PFSK-1 (cell line): ENCODE measurements around the gene STXBP5.

Experiments used
- FOXP2 ChIP-seq: optimal IDR thresholded peaks from 2 replicates; pipeline ENCODE3; 2011; ENCODE audit warnings: borderline replicate concordance, control low read depth, inconsistent platforms; ENCODE audit not compliant: insufficient read depth; ENCODE audit errors: extremely low read length, extremely low read depth
- POLR2AphosphoS5 ChIP-seq: IDR thresholded peaks from 2 replicates; pipeline ENCODE4 v1.6.1; 2012; ENCODE audit warnings: low read depth, mild to moderate bottlenecking, control low read depth, low read length, moderate library complexity
- REST ChIP-seq, 2 experiments: IDR thresholded peaks; 2 replicates each; pipeline versions ENCODE4 v1.6.1 to v1.8.0; 2011 to 2012; ENCODE audit warnings: low read depth in 2 of 2, low read length in 2 of 2, control low read depth in 1 of 2, inconsistent platforms in 1 of 2, mild to moderate bottlenecking in 1 of 2, moderate library complexity in 1 of 2; ENCODE audit not compliant: insufficient read depth in 1 of 2
- SIN3A ChIP-seq: IDR thresholded peaks from 2 replicates; pipeline ENCODE4 v1.6.1; 2012; ENCODE audit warnings: mild to moderate bottlenecking, low read length, moderate library complexity, borderline replicate concordance; ENCODE audit not compliant: insufficient read depth
- TAF1 ChIP-seq: IDR thresholded peaks from 2 replicates; pipeline ENCODE4 v1.6.1; 2012; ENCODE audit warnings: low read length, control low read depth, borderline replicate concordance; ENCODE audit not compliant: insufficient read depth

Gene STXBP5

GRCh38 chr6:147180926-147181325 is 23.3 kb upstream of the STXBP5 start:
- no peak for TF ChIP-seq TAF1
- no peak for TF ChIP-seq FOXP2
- no peak for TF ChIP-seq SIN3A
- no peak for TF ChIP-seq REST (IDR thresholded peaks at IDR 0.05; ENCODE audit: insufficient read depth in 1 of 2, low read depth in 2 of 2, low read length in 2 of 2)
- no peak for TF ChIP-seq POLR2AphosphoS5

GRCh38 chr6:147184379-147184778 is 19.8 kb upstream of the STXBP5 start:
- no peak for TF ChIP-seq REST (IDR thresholded peaks at IDR 0.05; ENCODE audit: insufficient read depth in 1 of 2, low read depth in 2 of 2, low read length in 2 of 2)
- TF ChIP-seq POLR2AphosphoS5: no peak
- TF ChIP-seq TAF1: no peak

- no peak for TF ChIP-seq POLR2AphosphoS5
- no peak for TF ChIP-seq TAF1
- no peak for TF ChIP-seq SIN3A
- no peak for TF ChIP-seq REST (IDR thresholded peaks at IDR 0.05; ENCODE audit: insufficient read depth in 1 of 2, low read depth in 2 of 2, low read length in 2 of 2)
- no peak for TF ChIP-seq FOXP2
These were observed 19.0 kb upstream of the STXBP5 start for GRCh38 chr6:147185216-147185615.

GRCh38 chr6:147190556-147190955 is 13.7 kb upstream of the STXBP5 start:
- TF ChIP-seq POLR2AphosphoS5 (no peak), FOXP2 (no peak), SIN3A (no peak), TAF1 (no peak), REST (IDR thresholded peaks at IDR 0.05; ENCODE audit: insufficient read depth in 1 of 2, low read depth in 2 of 2, low read length in 2 of 2) (no peak)

- TF ChIP-seq REST (IDR thresholded peaks at IDR 0.05; ENCODE audit: insufficient read depth in 1 of 2, low read depth in 2 of 2, low read length in 2 of 2) (no peak), SIN3A (no peak), POLR2AphosphoS5 (no peak), FOXP2 (no peak), TAF1 (no peak)
These were observed 11.8 kb upstream of the STXBP5 start for GRCh38 chr6:147192278-147192911.
